DMS153 treated with DMSO at 0.1 percent for 48 hours (cell line): Measurements from ENCODE around the gene TPM1.

Experiments used
- DNase-seq: peaks from one replicate; lab custom pipeline; 2025; ENCODE audit not compliant: unreplicated experiment; lab: John Stamatoyannopoulos, UW

The TPM1 gene

GRCh38 chr15:63040954-63041353 lies 1.6 kb upstream of the TPM1 start:
- DNase-seq, result no peak

- DNase-seq, result no peak
Measured at GRCh38 chr15:63041402-63041973, 1.1 kb upstream of the TPM1 start.

GRCh38 chr15:63042877-63043334 lies 359 bp downstream of the TPM1 start:
- no peak for DNase-seq

GRCh38 chr15:63043335-63044076 lies 959 bp downstream of the TPM1 start:
- no peak for DNase-seq

- DNase-seq, result no peak
Measured at GRCh38 chr15:63044077-63044644, 1.6 kb downstream of the TPM1 start.

- no peak for DNase-seq
Measured at GRCh38 chr15:63044645-63045464, 2.3 kb downstream of the TPM1 start.

- DNase-seq, result no peak
Measured at GRCh38 chr15:63045465-63045840, 2.9 kb downstream of the TPM1 start.

- DNase-seq, result no peak
Measured at GRCh38 chr15:63045879-63046278, 3.3 kb downstream of the TPM1 start.

GRCh38 chr15:63046917-63047760 lies 4.6 kb downstream of the TPM1 start:
- DNase-seq, result no peak

GRCh38 chr15:63047792-63048114 lies 5.2 kb downstream of the TPM1 start:
- no peak for DNase-seq

GRCh38 chr15:63048115-63048775 lies 5.7 kb downstream of the TPM1 start:
- peak; percentile 68 for DNase-seq

GRCh38 chr15:63048776-63049665 lies 6.5 kb downstream of the TPM1 start:
- no peak for DNase-seq

- DNase-seq, result no peak
Measured at GRCh38 chr15:63049783-63050371, 7.3 kb downstream of the TPM1 start.

GRCh38 chr15:63050731-63051155 lies 8.2 kb downstream of the TPM1 start:
- DNase-seq, result no peak

GRCh38 chr15:63051156-63052066 lies 8.9 kb downstream of the TPM1 start:
- peak; percentile 7 for DNase-seq

GRCh38 chr15:63052077-63052841 lies 9.7 kb downstream of the TPM1 start:
- DNase-seq, result no peak
